ENCODE data around the gene NUPR1.

GRCh38 chr16:28569968-28570752 is 31.4 kb upstream of the NUPR1 start:
- TF ChIP-seq, protein P1, sequence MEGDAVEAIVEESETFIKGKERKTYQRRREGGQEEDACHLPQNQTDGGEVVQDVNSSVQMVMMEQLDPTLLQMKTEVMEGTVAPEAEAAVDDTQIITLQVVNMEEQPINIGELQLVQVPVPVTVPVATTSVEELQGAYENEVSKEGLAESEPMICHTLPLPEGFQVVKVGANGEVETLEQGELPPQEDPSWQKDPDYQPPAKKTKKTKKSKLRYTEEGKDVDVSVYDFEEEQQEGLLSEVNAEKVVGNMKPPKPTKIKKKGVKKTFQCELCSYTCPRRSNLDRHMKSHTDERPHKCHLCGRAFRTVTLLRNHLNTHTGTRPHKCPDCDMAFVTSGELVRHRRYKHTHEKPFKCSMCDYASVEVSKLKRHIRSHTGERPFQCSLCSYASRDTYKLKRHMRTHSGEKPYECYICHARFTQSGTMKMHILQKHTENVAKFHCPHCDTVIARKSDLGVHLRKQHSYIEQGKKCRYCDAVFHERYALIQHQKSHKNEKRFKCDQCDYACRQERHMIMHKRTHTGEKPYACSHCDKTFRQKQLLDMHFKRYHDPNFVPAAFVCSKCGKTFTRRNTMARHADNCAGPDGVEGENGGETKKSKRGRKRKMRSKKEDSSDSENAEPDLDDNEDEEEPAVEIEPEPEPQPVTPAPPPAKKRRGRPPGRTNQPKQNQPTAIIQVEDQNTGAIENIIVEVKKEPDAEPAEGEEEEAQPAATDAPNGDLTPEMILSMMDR (optimal IDR thresholded peaks at IDR 0.05 in 1 of 3, IDR thresholded peaks at IDR 0.05 in 1 of 3, conservative IDR thresholded peaks at IDR 0.05 in 1 of 3; ENCODE audit: extremely low read depth in 1 of 3, insufficient read depth in 2 of 3, low read length in 3 of 3) = no peak
- no peak for TF ChIP-seq EZH2 (IDR thresholded peaks at IDR 0.05; ENCODE audit: low read length)
